Measurements from ENCODE around the gene AGFG1. TPM values are rescaled to one million over a fixed set of nuclear protein-coding genes. Genes with fewer than 3 reads are reported as not detected.

The AGFG1 gene
- total RNA-seq, 1 experiment from 2014 or later: 81.3 TPM

DNA sequence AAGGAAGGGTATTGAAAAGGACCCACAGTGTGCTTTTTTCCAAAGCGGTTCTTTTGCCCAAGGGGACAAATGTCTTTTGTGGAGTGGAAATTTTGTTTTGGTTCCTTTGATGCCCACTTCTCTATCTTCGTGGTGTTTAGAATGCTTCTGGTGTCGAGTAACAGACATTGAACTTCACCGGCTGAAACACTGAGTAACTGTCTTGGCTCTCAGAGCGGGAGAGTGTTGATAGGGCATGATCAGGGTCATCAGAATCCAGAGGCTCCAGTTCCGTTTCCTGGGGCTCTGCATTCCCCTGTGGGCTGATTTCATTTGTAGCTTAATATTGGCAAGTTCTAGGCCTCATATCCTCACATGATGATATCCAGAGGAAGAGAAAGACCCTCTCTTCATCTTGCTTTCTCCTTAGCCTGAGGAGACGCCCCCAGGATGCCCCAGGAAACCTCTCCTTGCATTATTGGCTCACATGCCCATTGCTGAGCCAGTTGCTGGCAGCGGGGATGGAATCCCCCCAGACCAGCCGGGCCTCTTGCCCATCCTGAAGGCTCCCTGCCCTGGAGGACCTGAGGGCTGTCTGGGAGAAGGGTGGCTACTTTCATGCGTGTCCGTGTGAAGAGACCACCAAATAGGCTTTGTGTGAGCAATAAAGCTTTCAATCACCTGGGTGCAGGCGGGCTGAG, 27.9 kb upstream of the AGFG1 start (continued):
- TF ChIP-seq PRRX2 (CRISPR knock-in tag; IDR thresholded peaks at IDR 0.05) (no peak), SMAD4 (CRISPR knock-in tag; IDR thresholded peaks at IDR 0.05) (no peak), ESRRA (CRISPR knock-in tag; IDR thresholded peaks at IDR 0.05; ENCODE audit: borderline replicate concordance) (no peak), ZNF138 (CRISPR knock-in tag; conservative IDR thresholded peaks at IDR 0.05) (no peak), ZNF219 (CRISPR knock-in tag; IDR thresholded peaks at IDR 0.05; ENCODE audit: borderline replicate concordance) (no peak), EMX1 (CRISPR knock-in tag; IDR thresholded peaks at IDR 0.05) (no peak), HMGA2 (CRISPR knock-in tag; IDR thresholded peaks at IDR 0.05) (no peak), TEAD1 (CRISPR knock-in tag; IDR thresholded peaks at IDR 0.05) (no peak)
- TF ChIP-seq, protein P1, sequence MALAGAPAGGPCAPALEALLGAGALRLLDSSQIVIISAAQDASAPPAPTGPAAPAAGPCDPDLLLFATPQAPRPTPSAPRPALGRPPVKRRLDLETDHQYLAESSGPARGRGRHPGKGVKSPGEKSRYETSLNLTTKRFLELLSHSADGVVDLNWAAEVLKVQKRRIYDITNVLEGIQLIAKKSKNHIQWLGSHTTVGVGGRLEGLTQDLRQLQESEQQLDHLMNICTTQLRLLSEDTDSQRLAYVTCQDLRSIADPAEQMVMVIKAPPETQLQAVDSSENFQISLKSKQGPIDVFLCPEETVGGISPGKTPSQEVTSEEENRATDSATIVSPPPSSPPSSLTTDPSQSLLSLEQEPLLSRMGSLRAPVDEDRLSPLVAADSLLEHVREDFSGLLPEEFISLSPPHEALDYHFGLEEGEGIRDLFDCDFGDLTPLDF (CRISPR knock-in tag; IDR thresholded peaks at IDR 0.05): no peak
- TF ChIP-seq, protein P2, sequence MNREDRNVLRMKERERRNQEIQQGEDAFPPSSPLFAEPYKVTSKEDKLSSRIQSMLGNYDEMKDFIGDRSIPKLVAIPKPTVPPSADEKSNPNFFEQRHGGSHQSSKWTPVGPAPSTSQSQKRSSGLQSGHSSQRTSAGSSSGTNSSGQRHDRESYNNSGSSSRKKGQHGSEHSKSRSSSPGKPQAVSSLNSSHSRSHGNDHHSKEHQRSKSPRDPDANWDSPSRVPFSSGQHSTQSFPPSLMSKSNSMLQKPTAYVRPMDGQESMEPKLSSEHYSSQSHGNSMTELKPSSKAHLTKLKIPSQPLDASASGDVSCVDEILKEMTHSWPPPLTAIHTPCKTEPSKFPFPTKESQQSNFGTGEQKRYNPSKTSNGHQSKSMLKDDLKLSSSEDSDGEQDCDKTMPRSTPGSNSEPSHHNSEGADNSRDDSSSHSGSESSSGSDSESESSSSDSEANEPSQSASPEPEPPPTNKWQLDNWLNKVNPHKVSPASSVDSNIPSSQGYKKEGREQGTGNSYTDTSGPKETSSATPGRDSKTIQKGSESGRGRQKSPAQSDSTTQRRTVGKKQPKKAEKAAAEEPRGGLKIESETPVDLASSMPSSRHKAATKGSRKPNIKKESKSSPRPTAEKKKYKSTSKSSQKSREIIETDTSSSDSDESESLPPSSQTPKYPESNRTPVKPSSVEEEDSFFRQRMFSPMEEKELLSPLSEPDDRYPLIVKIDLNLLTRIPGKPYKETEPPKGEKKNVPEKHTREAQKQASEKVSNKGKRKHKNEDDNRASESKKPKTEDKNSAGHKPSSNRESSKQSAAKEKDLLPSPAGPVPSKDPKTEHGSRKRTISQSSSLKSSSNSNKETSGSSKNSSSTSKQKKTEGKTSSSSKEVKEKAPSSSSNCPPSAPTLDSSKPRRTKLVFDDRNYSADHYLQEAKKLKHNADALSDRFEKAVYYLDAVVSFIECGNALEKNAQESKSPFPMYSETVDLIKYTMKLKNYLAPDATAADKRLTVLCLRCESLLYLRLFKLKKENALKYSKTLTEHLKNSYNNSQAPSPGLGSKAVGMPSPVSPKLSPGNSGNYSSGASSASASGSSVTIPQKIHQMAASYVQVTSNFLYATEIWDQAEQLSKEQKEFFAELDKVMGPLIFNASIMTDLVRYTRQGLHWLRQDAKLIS (CRISPR knock-in tag; IDR thresholded peaks at IDR 0.05; ENCODE audit: borderline replicate concordance): no peak
- TF ChIP-seq, protein P3, sequence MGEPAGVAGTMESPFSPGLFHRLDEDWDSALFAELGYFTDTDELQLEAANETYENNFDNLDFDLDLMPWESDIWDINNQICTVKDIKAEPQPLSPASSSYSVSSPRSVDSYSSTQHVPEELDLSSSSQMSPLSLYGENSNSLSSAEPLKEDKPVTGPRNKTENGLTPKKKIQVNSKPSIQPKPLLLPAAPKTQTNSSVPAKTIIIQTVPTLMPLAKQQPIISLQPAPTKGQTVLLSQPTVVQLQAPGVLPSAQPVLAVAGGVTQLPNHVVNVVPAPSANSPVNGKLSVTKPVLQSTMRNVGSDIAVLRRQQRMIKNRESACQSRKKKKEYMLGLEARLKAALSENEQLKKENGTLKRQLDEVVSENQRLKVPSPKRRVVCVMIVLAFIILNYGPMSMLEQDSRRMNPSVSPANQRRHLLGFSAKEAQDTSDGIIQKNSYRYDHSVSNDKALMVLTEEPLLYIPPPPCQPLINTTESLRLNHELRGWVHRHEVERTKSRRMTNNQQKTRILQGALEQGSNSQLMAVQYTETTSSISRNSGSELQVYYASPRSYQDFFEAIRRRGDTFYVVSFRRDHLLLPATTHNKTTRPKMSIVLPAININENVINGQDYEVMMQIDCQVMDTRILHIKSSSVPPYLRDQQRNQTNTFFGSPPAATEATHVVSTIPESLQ (CRISPR knock-in tag; IDR thresholded peaks at IDR 0.05): no peak
- TF ChIP-seq, protein P4, sequence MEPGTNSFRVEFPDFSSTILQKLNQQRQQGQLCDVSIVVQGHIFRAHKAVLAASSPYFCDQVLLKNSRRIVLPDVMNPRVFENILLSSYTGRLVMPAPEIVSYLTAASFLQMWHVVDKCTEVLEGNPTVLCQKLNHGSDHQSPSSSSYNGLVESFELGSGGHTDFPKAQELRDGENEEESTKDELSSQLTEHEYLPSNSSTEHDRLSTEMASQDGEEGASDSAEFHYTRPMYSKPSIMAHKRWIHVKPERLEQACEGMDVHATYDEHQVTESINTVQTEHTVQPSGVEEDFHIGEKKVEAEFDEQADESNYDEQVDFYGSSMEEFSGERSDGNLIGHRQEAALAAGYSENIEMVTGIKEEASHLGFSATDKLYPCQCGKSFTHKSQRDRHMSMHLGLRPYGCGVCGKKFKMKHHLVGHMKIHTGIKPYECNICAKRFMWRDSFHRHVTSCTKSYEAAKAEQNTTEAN (CRISPR knock-in tag; IDR thresholded peaks at IDR 0.05): no peak

DNA sequence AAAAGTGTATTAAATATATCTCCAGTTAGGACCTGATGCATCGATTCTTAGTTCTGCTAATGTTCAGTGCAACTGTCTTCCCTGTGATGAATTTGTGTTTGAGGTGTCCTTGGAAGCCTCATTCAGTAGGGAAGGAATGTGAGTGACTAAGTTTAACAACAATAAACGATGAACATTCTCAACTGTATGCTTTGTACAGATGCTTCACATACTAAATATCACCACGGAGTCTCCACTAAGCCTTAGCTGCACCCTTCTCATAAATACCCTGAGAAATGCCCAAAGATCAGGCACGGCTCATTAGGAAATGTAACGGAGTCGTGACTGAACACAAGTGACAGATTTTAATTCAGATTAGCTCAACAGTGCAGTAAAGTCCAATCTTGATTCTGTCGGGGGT, 24.4 kb upstream of the AGFG1 start:
- no peaks in the 10 kb centered on the region for H3K9me3 Mint-ChIP-seq
- DNase-seq (ENCODE audit: low spot score) (no peak), ATAC-seq (no peak)
- H3K27me3 Mint-ChIP-seq (ENCODE audit: low read depth): no peaks in the 10 kb centered on the region
- no peak overlapping the region for H3K27ac Mint-ChIP-seq
- ChIA-PET POLR2A (no interaction called here), CTCF (interaction anchor here (0.6 kb wide), 1 partner anchor 254 kb away, joined by 3 read pairs; no protein-coding TSS in a partner anchor)
- H3K36me3 Mint-ChIP-seq: no peaks in the 10 kb centered on the region
- H3K4me3 Mint-ChIP-seq: no peak overlapping the region
- H3K4me1 Mint-ChIP-seq: peaks cover 14% of the 10 kb centered on the region
- TF ChIP-seq TCF7 (CRISPR knock-in tag; IDR thresholded peaks at IDR 0.05; ENCODE audit: low read depth) (no peak), RELA (CRISPR knock-in tag; IDR thresholded peaks at IDR 0.05; ENCODE audit: borderline replicate concordance) (no peak), NFYB (CRISPR knock-in tag; conservative IDR thresholded peaks at IDR 0.05; ENCODE audit: low read depth) (no peak), NR2C2 (CRISPR knock-in tag; IDR thresholded peaks at IDR 0.05) (no peak), EMX1 (CRISPR knock-in tag; IDR thresholded peaks at IDR 0.05) (no peak), FOXJ3 (CRISPR knock-in tag; IDR thresholded peaks at IDR 0.05; ENCODE audit: borderline replicate concordance) (no peak), SMAD3 (CRISPR knock-in tag; IDR thresholded peaks at IDR 0.05; ENCODE audit: borderline replicate concordance) (no peak), MYBL2 (CRISPR knock-in tag; IDR thresholded peaks at IDR 0.05) (no peak), ZNF138 (CRISPR knock-in tag; conservative IDR thresholded peaks at IDR 0.05) (no peak), ELF4 (CRISPR knock-in tag; IDR thresholded peaks at IDR 0.05; ENCODE audit: low read depth) (no peak)
- TF ChIP-seq, protein P2 (CRISPR knock-in tag; IDR thresholded peaks at IDR 0.05; ENCODE audit: borderline replicate concordance): no peak
- TF ChIP-seq, protein P5, sequence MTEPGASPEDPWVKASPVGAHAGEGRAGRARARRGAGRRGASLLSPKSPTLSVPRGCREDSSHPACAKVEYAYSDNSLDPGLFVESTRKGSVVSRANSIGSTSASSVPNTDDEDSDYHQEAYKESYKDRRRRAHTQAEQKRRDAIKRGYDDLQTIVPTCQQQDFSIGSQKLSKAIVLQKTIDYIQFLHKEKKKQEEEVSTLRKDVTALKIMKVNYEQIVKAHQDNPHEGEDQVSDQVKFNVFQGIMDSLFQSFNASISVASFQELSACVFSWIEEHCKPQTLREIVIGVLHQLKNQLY (CRISPR knock-in tag; IDR thresholded peaks at IDR 0.05): no peak
- TF ChIP-seq, protein P4 (CRISPR knock-in tag; IDR thresholded peaks at IDR 0.05): no peak
